B cell (primary cell): ENCODE data around the gene OR2AG1. TPM values are rescaled to one million over a fixed set of nuclear protein-coding genes. Genes with fewer than 3 reads are reported as not detected.

Source experiments
- ATAC-seq: fragments of 200-7000 bp; cut with Tn5 transposase; one replicate; pipeline ENCODE4 v1.10.0; 2021; ENCODE audit warnings: low read depth, mild to moderate bottlenecking, moderate number of reproducible peaks, moderate library complexity
- CTCF ChIA-PET: fragments of 350-600 bp; sonication (Branson Sonifier 250); formaldehyde crosslinking; loops from one replicate; lab custom pipeline; 2021; ENCODE audit warnings: antibody characterized with exemption, inconsistent platforms; lab: Charles Lee
- POLR2A ChIA-PET: fragments of 350-600 bp; sonication (Branson Sonifier 250); formaldehyde crosslinking; loops from one replicate; lab custom pipeline; 2021; ENCODE audit warnings: antibody characterized with exemption; lab: Charles Lee
- DNase-seq: peaks from one replicate; pipeline ENCODE4 v3.0.0; 2013
- H2AFZ ChIP-seq: 2 replicates; pipeline ENCODE4 v1.6.1; 2012; ENCODE audit warnings: mild to moderate bottlenecking, low read depth, low read length; ENCODE audit not compliant: insufficient read depth, poor library complexity, severe bottlenecking
- H3K27ac ChIP-seq, 2 donors: 1 replicate in 1 of 2; 2 replicates in 1 of 2; pipeline ENCODE4 v1.5.1; 2012 to 2013; ENCODE audit warnings: low read length in 2 of 2, mild to moderate bottlenecking in 2 of 2, moderate library complexity in 1 of 2
- H3K27me3 ChIP-seq, 4 experiments: fragments of 200-600 bp in 1 of 4; sonication (generic) in 1 of 4; replicated peaks in 1 of 4; 1 replicate in 2 of 4; 2 replicates in 2 of 4; pipeline versions ENCODE4 v1.6.1 to v1.7.0; 2013 to 2016; ENCODE audit warnings: low read length in 3 of 4, mild to moderate bottlenecking in 2 of 4, mixed read lengths in 1 of 4, moderate library complexity in 1 of 4; ENCODE audit not compliant: insufficient read depth in 4 of 4, control insufficient read depth in 3 of 4; ENCODE audit errors: control extremely low read depth in 1 of 4
- H3K36me3 ChIP-seq, 2 experiments: replicated peaks in 1 of 2; 1 replicate in 1 of 2; 2 replicates in 1 of 2; pipeline versions ENCODE4 v1.6.1 to v1.7.1; 2013; ENCODE audit warnings: low read length in 1 of 2; ENCODE audit not compliant: insufficient read depth in 2 of 2, control insufficient read depth in 1 of 2; ENCODE audit errors: control extremely low read depth in 1 of 2, extremely low read depth in 1 of 2
- H3K4me1 ChIP-seq, 2 donors: fragments of 200-600 bp in 1 of 2; sonication (generic) in 1 of 2; 1 replicate in 1 of 2; 2 replicates in 1 of 2; pipeline versions ENCODE4 v1.5.1 to v1.6.1; 2013 to 2017; ENCODE audit warnings: low read length in 2 of 2; ENCODE audit not compliant: control insufficient read depth in 2 of 2, insufficient read depth in 2 of 2
- H3K4me2 ChIP-seq: replicated peaks from 2 replicates; pipeline ENCODE3; 2012; ENCODE audit warnings: mild to moderate bottlenecking, low read depth, low read length; ENCODE audit not compliant: poor library complexity, severe bottlenecking
- H3K4me3 ChIP-seq, 5 experiments: fragments of 200-600 bp in 1 of 5; sonication (generic) in 1 of 5; 1 replicate in 3 of 5; 2 replicates in 2 of 5; pipeline versions ENCODE4 v1.5.1 to v1.7.0; 2011 to 2016; ENCODE audit warnings: low read length in 4 of 5, mild to moderate bottlenecking in 4 of 5, low read depth in 2 of 5, control low read depth in 1 of 5, moderate library complexity in 1 of 5; ENCODE audit not compliant: insufficient read depth in 1 of 5; ENCODE audit errors: control extremely low read depth in 1 of 5, extremely low read depth in 1 of 5
- H3K79me2 ChIP-seq: fragments of 200-600 bp; sonication (generic); one replicate; pipeline ENCODE4 v1.6.0; 2016; ENCODE audit warnings: low read length; ENCODE audit not compliant: control insufficient read depth, insufficient read depth
- H3K9ac ChIP-seq: fragments of 200-600 bp; sonication (generic); 2 replicates; pipeline ENCODE4 v1.6.1; 2017; ENCODE audit warnings: mild to moderate bottlenecking, low read length, moderate library complexity
- H3K9me3 ChIP-seq, 3 donors: one replicate each; pipeline versions ENCODE4 v1.6.1 to v1.7.1; 2013; ENCODE audit warnings: low read length in 2 of 3; ENCODE audit not compliant: control insufficient read depth in 2 of 3, insufficient read depth in 1 of 3; ENCODE audit errors: control extremely low read depth in 1 of 3
- H4K20me1 ChIP-seq: 2 replicates; pipeline ENCODE4 v1.6.0; 2012; ENCODE audit warnings: mild to moderate bottlenecking, low read length; ENCODE audit not compliant: insufficient read depth, control insufficient read depth, poor library complexity, severe bottlenecking
- H3K27ac Mint-ChIP-seq: one replicate; pipeline ENCODE4 v1.8.0; 2021; ENCODE audit warnings: mixed read lengths
- H3K27me3 Mint-ChIP-seq: one replicate; pipeline ENCODE4 v1.8.0; 2021; ENCODE audit warnings: mixed read lengths
- H3K4me1 Mint-ChIP-seq: one replicate; pipeline ENCODE4 v1.8.0; 2021; ENCODE audit warnings: mixed read lengths
- H3K4me3 Mint-ChIP-seq: one replicate; pipeline ENCODE4 v1.8.0; 2021; ENCODE audit warnings: mixed read lengths
- H3K9me3 Mint-ChIP-seq: one replicate; pipeline ENCODE4 v1.8.0; 2022; ENCODE audit warnings: mixed read lengths; ENCODE audit not compliant: insufficient read depth
- EZH2 ChIP-seq: IDR thresholded peaks from 2 replicates; pipeline ENCODE4 v1.6.1; 2012; ENCODE audit warnings: borderline replicate concordance, low read depth, mild to moderate bottlenecking, moderate library complexity, low read length; ENCODE audit not compliant: insufficient read depth, poor library complexity, severe bottlenecking
- WGBS: methylation state at CpG from one replicate; pipeline ENCODE4 v1.1.5; 2013; ENCODE audit warnings: missing lambda C conversion rate; ENCODE audit not compliant: insufficient coverage; 5-methylcytosine and 5-hydroxymethylcytosine counted together
- intact Hi-C: fragments of 100-400 bp; cut with micrococcal nuclease; formaldehyde crosslinking; loops from one replicate; pipeline ENCODE4 v1.10.0; 2022
- polyA plus RNA-seq: library from polyadenylated mRNA; depleted of rRNA; stranded (reverse); fragments of >200 nt; gene quantifications from 2 replicates; pipeline ENCODE4 v1.2.3, GENCODE V29; 2012
- total RNA-seq, 2 donors: library from RNA; stranded (reverse); fragments of 120-200 nt in 1 of 2; gene quantifications; 1 replicate in 1 of 2; 2 replicates in 1 of 2; pipeline versions ENCODE4 v1.2.3 to v1.2.4, GENCODE V29; 2013 to 2022
- TF ChIP-seq, protein P1 (sequence below): fragments of 200-600 bp; IDR thresholded peaks from one replicate; pipeline ENCODE4 v1.8.0; 2022; ENCODE audit warnings: antibody characterized with exemption, mild to moderate bottlenecking

The OR2AG1 gene
- total and polyA plus RNA-seq, 2 donors (not counting 1 experiment from before 2014, with no cell fraction given): not detected

DNA sequence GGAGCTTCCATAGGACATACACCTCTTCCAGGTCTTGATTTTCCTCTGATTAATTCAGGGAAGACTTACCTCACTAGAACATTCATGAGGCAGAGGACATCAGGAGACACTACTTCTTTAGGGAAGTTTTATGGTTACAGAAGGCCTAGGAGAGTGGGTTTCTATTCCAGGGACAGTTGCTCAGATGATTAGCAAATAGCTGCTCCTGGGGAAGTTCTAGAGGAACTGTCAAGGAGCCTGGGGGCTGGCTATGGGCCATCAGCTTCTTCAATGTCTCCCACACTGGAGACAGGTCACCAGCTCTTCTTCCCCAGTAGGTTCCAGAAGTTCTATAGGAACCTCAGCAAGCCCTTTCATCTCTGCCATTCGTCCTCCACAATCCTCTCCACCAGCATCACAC, 51.2 kb downstream of the OR2AG1 start:
- TF ChIP-seq, protein P1, sequence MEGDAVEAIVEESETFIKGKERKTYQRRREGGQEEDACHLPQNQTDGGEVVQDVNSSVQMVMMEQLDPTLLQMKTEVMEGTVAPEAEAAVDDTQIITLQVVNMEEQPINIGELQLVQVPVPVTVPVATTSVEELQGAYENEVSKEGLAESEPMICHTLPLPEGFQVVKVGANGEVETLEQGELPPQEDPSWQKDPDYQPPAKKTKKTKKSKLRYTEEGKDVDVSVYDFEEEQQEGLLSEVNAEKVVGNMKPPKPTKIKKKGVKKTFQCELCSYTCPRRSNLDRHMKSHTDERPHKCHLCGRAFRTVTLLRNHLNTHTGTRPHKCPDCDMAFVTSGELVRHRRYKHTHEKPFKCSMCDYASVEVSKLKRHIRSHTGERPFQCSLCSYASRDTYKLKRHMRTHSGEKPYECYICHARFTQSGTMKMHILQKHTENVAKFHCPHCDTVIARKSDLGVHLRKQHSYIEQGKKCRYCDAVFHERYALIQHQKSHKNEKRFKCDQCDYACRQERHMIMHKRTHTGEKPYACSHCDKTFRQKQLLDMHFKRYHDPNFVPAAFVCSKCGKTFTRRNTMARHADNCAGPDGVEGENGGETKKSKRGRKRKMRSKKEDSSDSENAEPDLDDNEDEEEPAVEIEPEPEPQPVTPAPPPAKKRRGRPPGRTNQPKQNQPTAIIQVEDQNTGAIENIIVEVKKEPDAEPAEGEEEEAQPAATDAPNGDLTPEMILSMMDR: no peak
- no peak for TF ChIP-seq EZH2
- DNase-seq: no peak
- H4K20me1 ChIP-seq: no peaks in the 10 kb centered on the region
- no peak overlapping the region for H3K27ac ChIP-seq
- no peaks in the 10 kb centered on the region for H3K27me3 ChIP-seq
- peak overlapping the region; percentile 12 for H2AFZ ChIP-seq
- H3K4me3 ChIP-seq: no peak overlapping the region
- H3K9me3 Mint-ChIP-seq: no peaks in the 10 kb centered on the region
- peaks cover 10 to 15% of the 10 kb centered on the region in 2 donors for H3K4me1 ChIP-seq
- H3K4me1 Mint-ChIP-seq: peaks cover 21% of the 10 kb centered on the region
- H3K36me3 ChIP-seq: no peaks in the 10 kb centered on the region
- H3K4me2 ChIP-seq: no peak overlapping the region
- H3K27me3 Mint-ChIP-seq: no peaks in the 10 kb centered on the region
- H3K4me3 Mint-ChIP-seq: no peak overlapping the region
- no CpG with 5 or more reads among the region's 1 CpG for WGBS
- no peak overlapping the region for H3K9ac ChIP-seq
- H3K9me3 ChIP-seq: no peaks in the 10 kb centered on the region
- peak overlapping the region; percentile 33 for H3K27ac Mint-ChIP-seq
- intact Hi-C loops: no loop called here
- ATAC-seq: no peak
- H3K79me2 ChIP-seq: no peaks in the 10 kb centered on the region
- POLR2A ChIA-PET: no interaction called here
- CTCF ChIA-PET: no interaction called here

Other genes with a start within 250 kb of the OR2AG1 start
- gene RRP8, start 179.4 kb upstream of the OR2AG1 start, total RNA-seq: 29.4 and 29.5 TPM in 2 replicates
- gene RRP8, start 179.4 kb upstream of the OR2AG1 start, polyA plus RNA-seq: 6.8 and 8.6 TPM in 2 replicates
- gene ILK, start 179.2 kb upstream of the OR2AG1 start, total RNA-seq: 119 and 131 TPM in 2 replicates
- gene ILK, start 179.2 kb upstream of the OR2AG1 start, polyA plus RNA-seq: 85.9 and 88.5 TPM in 2 replicates
- gene TAF10, start 170.8 kb upstream of the OR2AG1 start, total RNA-seq: 92.2 and 114 TPM in 2 replicates
- gene TAF10, start 170.8 kb upstream of the OR2AG1 start, polyA plus RNA-seq: 107 and 156 TPM in 2 replicates
- gene TPP1, start 163.6 kb upstream of the OR2AG1 start, total RNA-seq: 191 and 200 TPM in 2 replicates
- 118 and 133 TPM in 2 replicates for gene TPP1, start 163.6 kb upstream of the OR2AG1 start, polyA plus RNA-seq
- gene DCHS1, start 127.2 kb upstream of the OR2AG1 start, total RNA-seq: 0.78 and 0.84 TPM in 2 replicates
- 0.31 and 0.79 TPM in 2 replicates for gene DCHS1, start 127.2 kb upstream of the OR2AG1 start, polyA plus RNA-seq
- gene MRPL17, start 99.7 kb upstream of the OR2AG1 start, total RNA-seq: 18.2 and 23.1 TPM in 2 replicates
- gene MRPL17, start 99.7 kb upstream of the OR2AG1 start, polyA plus RNA-seq: 4.8 and 9.9 TPM in 2 replicates
- 0.27 TPM in 1 of 2 replicates, not detected in the other for gene OR2AG2, start 11.0 kb upstream of the OR2AG1 start, total RNA-seq
- gene OR2AG2, start 11.0 kb upstream of the OR2AG1 start, polyA plus RNA-seq: not detected in 2 replicates
- 0.10 and 0.12 TPM in 2 replicates for gene OR6A2, start 16.7 kb downstream of the OR2AG1 start, total RNA-seq
- gene OR6A2, start 16.7 kb downstream of the OR2AG1 start, polyA plus RNA-seq: not detected in 2 replicates
- not detected in 2 replicates for gene OR10A5, start 62.7 kb downstream of the OR2AG1 start, total RNA-seq
- not detected in 2 replicates for gene OR10A5, start 62.7 kb downstream of the OR2AG1 start, polyA plus RNA-seq
- not detected in 2 replicates for gene OR10A2, start 80.0 kb downstream of the OR2AG1 start, total RNA-seq
- not detected in 2 replicates for gene OR10A2, start 80.0 kb downstream of the OR2AG1 start, polyA plus RNA-seq
- gene OR10A4, start 93.6 kb downstream of the OR2AG1 start, total RNA-seq: not detected in 2 replicates
- gene OR10A4, start 93.6 kb downstream of the OR2AG1 start, polyA plus RNA-seq: not detected in 2 replicates
- not detected in 2 replicates for gene OR2D2, start 109.5 kb downstream of the OR2AG1 start, total RNA-seq
- not detected in 2 replicates for gene OR2D2, start 109.5 kb downstream of the OR2AG1 start, polyA plus RNA-seq
- gene OR2D3, start 138.0 kb downstream of the OR2AG1 start, total RNA-seq: not detected in 2 replicates
- not detected in 2 replicates for gene OR2D3, start 138.0 kb downstream of the OR2AG1 start, polyA plus RNA-seq
- 2.0 and 2.8 TPM in 2 replicates for gene ZNF215, start 143.4 kb downstream of the OR2AG1 start, total RNA-seq
- gene ZNF215, start 143.4 kb downstream of the OR2AG1 start, polyA plus RNA-seq: 0.48 and 0.85 TPM in 2 replicates
- gene ZNF214, start 237.3 kb downstream of the OR2AG1 start, total RNA-seq: not detected in 2 replicates
- not detected in 2 replicates for gene ZNF214, start 237.3 kb downstream of the OR2AG1 start, polyA plus RNA-seq
- gene NLRP14, start 237.5 kb downstream of the OR2AG1 start, total RNA-seq: 0.07 TPM in 1 of 2 replicates, not detected in the other
- gene NLRP14, start 237.5 kb downstream of the OR2AG1 start, polyA plus RNA-seq: 0.04 TPM in 1 of 2 replicates, not detected in the other